GM21723 (cell line): ENCODE measurements around the gene TTF1.

Experiments used
- ATAC-seq: cut with Tn5 transposase; IDR thresholded peaks from one replicate; pipeline ENCODE4 v1.9.1; 2021; ENCODE audit warnings: mild to moderate bottlenecking, moderate library complexity; ENCODE audit not compliant: unreplicated experiment

The TTF1 gene

GRCh38 chr9:132367613-132368313, 38.9 kb downstream of the TTF1 start:
- ATAC-seq: no peak

- ATAC-seq: no peak
These were observed 40.2 kb downstream of the TTF1 start for GRCh38 chr9:132366481-132366880.

GRCh38 chr9:132365986-132366385, 40.7 kb downstream of the TTF1 start:
- no peak for ATAC-seq

- ATAC-seq: no peak
These were observed 42.6 kb downstream of the TTF1 start for GRCh38 chr9:132364068-132364467.

GRCh38 chr9:132357764-132358163, 48.9 kb downstream of the TTF1 start:
- ATAC-seq: no peak

- ATAC-seq: no peak
These were observed 50.2 kb downstream of the TTF1 start for GRCh38 chr9:132356324-132356924.

GRCh38 chr9:132354637-132355355, 51.8 kb downstream of the TTF1 start, which contains the start of gene SETX:
Gene SETX (minus strand): TSS chr9:132354986. CDS start chr9:132349428, 5,558 bp downstream.
- peak; percentile 80 for ATAC-seq

- ATAC-seq: no peak
These were observed 55.1 kb downstream of the TTF1 start for GRCh38 chr9:132351404-132352045.

- peak; percentile 26 for ATAC-seq
These were observed 55.8 kb downstream of the TTF1 start for GRCh38 chr9:132350861-132351315.

- no peak for ATAC-seq
These were observed 58.0 kb downstream of the TTF1 start for GRCh38 chr9:132348676-132349075.

GRCh38 chr9:132346177-132346576, 60.5 kb downstream of the TTF1 start:
- no peak for ATAC-seq

GRCh38 chr9:132341177-132341840, 65.3 kb downstream of the TTF1 start:
- no peak for ATAC-seq

GRCh38 chr9:132334364-132334763, 72.3 kb downstream of the TTF1 start:
- ATAC-seq: no peak

GRCh38 chr9:132333556-132333955, 73.1 kb downstream of the TTF1 start:
- no peak for ATAC-seq

GRCh38 chr9:132328580-132328979, 78.1 kb downstream of the TTF1 start:
- ATAC-seq: no peak

- no peak for ATAC-seq
These were observed 79.1 kb downstream of the TTF1 start for GRCh38 chr9:132327537-132327936.
